Measurements from ENCODE around the gene ARMC10.

DNA sequence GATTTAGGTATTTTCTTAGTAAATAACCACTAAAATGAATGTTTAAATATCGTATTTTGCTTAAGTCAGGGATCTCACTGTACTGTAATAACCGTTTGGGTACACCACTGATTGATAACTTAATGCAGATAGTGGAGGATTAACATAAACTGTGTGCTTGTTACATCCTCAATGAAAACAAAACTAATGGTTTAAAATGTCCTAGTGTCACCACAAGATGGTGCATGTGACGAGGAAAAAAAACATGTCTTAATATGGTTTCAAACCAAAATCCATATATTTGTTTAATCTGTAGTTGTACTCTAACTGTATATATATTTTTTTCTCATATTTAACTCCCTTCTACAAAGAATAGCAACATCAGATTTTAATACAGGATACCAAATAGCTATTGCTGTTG is 19.2 kb downstream of the ARMC10 start:
- TF ChIP-seq CTCF (conservative IDR thresholded peaks at IDR 0.05): no peak
- TF ChIP-seq EZH2 (IDR thresholded peaks at IDR 0.05; ENCODE audit: low read depth): no peak
